ENCODE measurements around the gene C8G. TPM values are rescaled to one million over a fixed set of nuclear protein-coding genes. Genes with fewer than 3 reads are reported as not detected.

C8G gene
- total RNA-seq, 1 experiment from 2014 or later = 2.1 TPM

DNA sequence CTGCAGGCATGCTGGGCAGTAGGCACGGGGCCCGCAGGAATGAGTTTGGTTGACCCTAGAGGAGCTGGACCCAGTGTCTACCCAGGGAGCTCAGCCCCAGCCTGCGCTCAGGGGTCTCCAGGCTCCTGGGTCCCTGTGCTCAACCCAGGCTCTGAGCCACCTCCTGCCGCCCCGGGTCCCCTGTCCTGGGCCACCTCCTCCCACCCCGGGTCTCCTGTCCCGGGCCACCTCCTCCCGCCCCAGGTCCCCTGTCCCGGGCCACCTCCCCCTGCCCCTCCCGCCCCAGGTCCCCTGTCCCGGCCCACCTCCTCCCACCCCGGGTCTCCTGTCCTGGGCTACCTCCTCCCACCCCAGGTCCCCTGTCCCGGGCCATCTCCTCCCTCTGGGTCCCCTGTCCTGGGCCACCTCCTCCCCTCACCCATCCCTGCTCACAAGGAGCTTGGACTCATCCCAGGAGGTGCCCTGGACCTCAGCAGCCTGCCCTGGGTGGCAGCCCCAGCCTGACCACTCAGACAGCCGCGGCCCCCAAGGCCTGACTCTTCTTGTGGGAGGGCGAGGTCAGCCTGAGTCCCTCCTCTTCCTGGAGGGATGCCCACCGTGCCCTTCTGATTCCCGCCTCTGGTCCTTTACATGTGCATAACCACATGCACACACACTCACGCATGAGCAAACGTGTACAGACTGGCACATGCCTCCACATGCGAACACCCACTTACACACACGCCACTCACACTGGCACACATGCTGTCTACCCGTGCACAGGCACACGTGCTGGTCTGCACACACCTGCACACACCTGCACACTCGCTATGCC is 9.4 kb downstream of the C8G start (continued):
- TF ChIP-seq EZH2phosphoT487 (IDR thresholded peaks at IDR 0.05; ENCODE audit: borderline replicate concordance) (no peak), EZH2 (IDR thresholded peaks at IDR 0.05) (no peak)

- no peaks in the 10 kb centered on the region for H3K9me3 ChIP-seq (ENCODE audit: control insufficient read depth in 1 of 2, insufficient read depth in 1 of 2, low read depth in 1 of 2, low read length in 2 of 2)
- H2AFZ ChIP-seq (ENCODE audit: low read depth, low read length, poor library complexity, severe bottlenecking) = no peak overlapping the region
- CTCF ChIA-PET = no interaction called here
- H4K20me1 ChIP-seq (ENCODE audit: insufficient read depth) = no peaks in the 10 kb centered on the region
- ATAC-seq (no peak), DNase-seq (ENCODE audit: low read depth, low spot score) (no peak)
- H3K4me3 ChIP-seq (replicated peaks in 1 of 2; ENCODE audit: low read depth in 1 of 2, low read length in 2 of 2) = no peak overlapping the region
- no peak overlapping the region for H3K9ac ChIP-seq (ENCODE audit: low read length)
- no peak overlapping the region for H3K27ac ChIP-seq (ENCODE audit: low read depth, low read length)
- no peaks in the 10 kb centered on the region for H3K27me3 ChIP-seq (ENCODE audit: insufficient read depth, low read length)
- H3K9me2 ChIP-seq (ENCODE audit: insufficient read depth) = no peaks in the 10 kb centered on the region
- peaks cover 6 to 10% of the 10 kb centered on the region in 2 experiments for H3K4me1 ChIP-seq (ENCODE audit: control insufficient read depth in 1 of 2, insufficient read depth in 2 of 2, low read length in 2 of 2)
- H3K36me3 ChIP-seq (ENCODE audit: control insufficient read depth in 1 of 2, insufficient read depth in 2 of 2, low read length in 2 of 2) = no peaks in the 10 kb centered on the region
- BruUV-seq (replicated peaks) = no TSS peak
- POLR2A ChIA-PET = no interaction called here
- H3K79me2 ChIP-seq (ENCODE audit: insufficient read depth, low read length) = no peaks in the 10 kb centered on the region
- RAD21 ChIA-PET (ENCODE audit: low non-redundant PET in 1 of 2, low total read pairs in 2 of 2, uncharacterized antibody in 2 of 2, unreplicated experiment in 2 of 2) = no interaction called here
- no peak overlapping the region for H3K4me2 ChIP-seq (ENCODE audit: low read length)
- intact Hi-C loops (cut with micrococcal nuclease) = no loop called here
- TF ChIP-seq SRF (IDR thresholded peaks at IDR 0.05; ENCODE audit: low read depth) (no peak), CTCF (IDR thresholded peaks at IDR 0.05 in 2 of 3, conservative IDR thresholded peaks at IDR 0.05 in 1 of 3; ENCODE audit: borderline replicate concordance in 1 of 3, insufficient read depth in 1 of 3, low read depth in 2 of 3, low read length in 2 of 3) (no peak), POLR2AphosphoS5 (IDR thresholded peaks at IDR 0.05; ENCODE audit: low read depth, low read length) (no peak), TCF7L2 (IDR thresholded peaks at IDR 0.05; ENCODE audit: borderline replicate concordance, extremely low read depth, insufficient read depth, insufficient read length) (no peak)
- TF ChIP-seq, protein P1, sequence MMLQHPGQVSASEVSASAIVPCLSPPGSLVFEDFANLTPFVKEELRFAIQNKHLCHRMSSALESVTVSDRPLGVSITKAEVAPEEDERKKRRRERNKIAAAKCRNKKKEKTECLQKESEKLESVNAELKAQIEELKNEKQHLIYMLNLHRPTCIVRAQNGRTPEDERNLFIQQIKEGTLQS (IDR thresholded peaks at IDR 0.05) = no peak
These were observed 10.3 kb downstream of the C8G start for GRCh38 chr9:136955202-136955942.
